GM23338 (cell line): ENCODE data around the gene ADGRL1.

Experiments
- EZH2 ChIP-seq: fragments of 200-600 bp; sonication (generic); IDR thresholded peaks from one replicate; pipeline ENCODE4 v1.8.0; 2017; ENCODE audit warnings: antibody characterized with exemption, mild to moderate bottlenecking, low read depth; ENCODE audit not compliant: unreplicated experiment
- JUNB ChIP-seq: IDR thresholded peaks from one replicate; pipeline ENCODE4 v1.6.1; 2016; ENCODE audit warnings: antibody characterized with exemption; ENCODE audit not compliant: unreplicated experiment
- TF ChIP-seq, protein P1 (sequence below): IDR thresholded peaks from one replicate; pipeline ENCODE4 v1.6.1; 2018; ENCODE audit warnings: antibody characterized with exemption; ENCODE audit not compliant: unreplicated experiment

DNA sequence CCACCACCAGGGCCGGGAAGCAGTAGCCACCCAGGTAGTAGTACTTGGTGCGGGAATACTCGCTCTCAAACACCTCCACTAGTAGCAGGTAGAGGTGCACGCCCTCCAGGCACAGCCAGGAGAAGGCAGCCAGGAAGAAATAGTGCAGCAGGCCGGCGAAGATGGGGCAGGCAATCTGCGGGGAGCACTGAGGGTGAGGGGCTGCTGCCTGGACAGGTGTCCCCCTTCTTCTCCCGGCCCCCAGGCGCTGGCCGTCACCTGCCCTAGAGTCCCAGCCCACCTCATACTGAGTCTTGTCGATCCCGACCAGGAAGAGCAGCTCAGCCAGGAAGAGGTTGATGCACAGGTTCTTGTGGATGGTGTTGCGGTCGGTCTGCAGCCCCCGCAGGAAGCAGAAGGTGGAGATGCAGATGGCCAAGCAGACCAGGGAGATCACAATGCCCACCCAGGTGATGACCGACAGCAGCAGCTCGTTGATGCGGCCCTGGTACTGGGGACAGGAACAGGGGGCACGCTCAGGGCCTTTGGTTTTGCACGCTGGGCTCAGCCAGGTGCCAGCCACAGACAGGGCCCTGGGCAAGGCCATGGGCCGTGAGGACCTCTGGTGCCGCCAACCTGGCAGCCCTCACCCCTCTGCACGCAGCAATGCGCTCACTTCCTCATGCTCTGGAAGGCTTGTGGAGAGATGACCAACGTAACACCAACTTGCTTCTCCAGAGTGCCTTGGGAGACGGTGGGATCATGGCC, 48.8 kb downstream of the ADGRL1 start:
- TF ChIP-seq EZH2 (no peak), JUNB (no peak)
- TF ChIP-seq, protein P1, sequence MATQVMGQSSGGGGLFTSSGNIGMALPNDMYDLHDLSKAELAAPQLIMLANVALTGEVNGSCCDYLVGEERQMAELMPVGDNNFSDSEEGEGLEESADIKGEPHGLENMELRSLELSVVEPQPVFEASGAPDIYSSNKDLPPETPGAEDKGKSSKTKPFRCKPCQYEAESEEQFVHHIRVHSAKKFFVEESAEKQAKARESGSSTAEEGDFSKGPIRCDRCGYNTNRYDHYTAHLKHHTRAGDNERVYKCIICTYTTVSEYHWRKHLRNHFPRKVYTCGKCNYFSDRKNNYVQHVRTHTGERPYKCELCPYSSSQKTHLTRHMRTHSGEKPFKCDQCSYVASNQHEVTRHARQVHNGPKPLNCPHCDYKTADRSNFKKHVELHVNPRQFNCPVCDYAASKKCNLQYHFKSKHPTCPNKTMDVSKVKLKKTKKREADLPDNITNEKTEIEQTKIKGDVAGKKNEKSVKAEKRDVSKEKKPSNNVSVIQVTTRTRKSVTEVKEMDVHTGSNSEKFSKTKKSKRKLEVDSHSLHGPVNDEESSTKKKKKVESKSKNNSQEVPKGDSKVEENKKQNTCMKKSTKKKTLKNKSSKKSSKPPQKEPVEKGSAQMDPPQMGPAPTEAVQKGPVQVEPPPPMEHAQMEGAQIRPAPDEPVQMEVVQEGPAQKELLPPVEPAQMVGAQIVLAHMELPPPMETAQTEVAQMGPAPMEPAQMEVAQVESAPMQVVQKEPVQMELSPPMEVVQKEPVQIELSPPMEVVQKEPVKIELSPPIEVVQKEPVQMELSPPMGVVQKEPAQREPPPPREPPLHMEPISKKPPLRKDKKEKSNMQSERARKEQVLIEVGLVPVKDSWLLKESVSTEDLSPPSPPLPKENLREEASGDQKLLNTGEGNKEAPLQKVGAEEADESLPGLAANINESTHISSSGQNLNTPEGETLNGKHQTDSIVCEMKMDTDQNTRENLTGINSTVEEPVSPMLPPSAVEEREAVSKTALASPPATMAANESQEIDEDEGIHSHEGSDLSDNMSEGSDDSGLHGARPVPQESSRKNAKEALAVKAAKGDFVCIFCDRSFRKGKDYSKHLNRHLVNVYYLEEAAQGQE, result no peak
